HUDEP-2 (cell line): ENCODE measurements around the gene VEGFC.
A peak's percentile ranks its signal among the peaks of the same experiment; 100 is the strongest.

Experiments used
- DNase-seq, 76 experiments: peaks; one replicate each; lab custom pipeline; 2025; ENCODE audit not compliant: unreplicated experiment in 76 of 76; lab: John Stamatoyannopoulos, UW

The VEGFC gene

GRCh38 chr4:176800891-176801534 lies 8.3 kb upstream of the VEGFC start:
- no peak for DNase-seq

- DNase-seq: no peak
These were observed 6.9 kb upstream of the VEGFC start for GRCh38 chr4:176799653-176800052.

- DNase-seq: no peak
These were observed 5.8 kb upstream of the VEGFC start for GRCh38 chr4:176798540-176798939.

- no peak for DNase-seq
These were observed 2.7 kb upstream of the VEGFC start for GRCh38 chr4:176795441-176795840.

- DNase-seq: no peak
These were observed 1.9 kb upstream of the VEGFC start for GRCh38 chr4:176794651-176795050.

- no peak for DNase-seq
These were observed 1.4 kb upstream of the VEGFC start for GRCh38 chr4:176794151-176794550.

- DNase-seq: no peak
These were observed 411 bp upstream of the VEGFC start for GRCh38 chr4:176793060-176793605.

- no peak for DNase-seq
These were observed 964 bp downstream of the VEGFC start for GRCh38 chr4:176791591-176792325.

GRCh38 chr4:176790398-176790797 lies 2.3 kb downstream of the VEGFC start:
- DNase-seq: no peak

GRCh38 chr4:176789955-176790354 lies 2.8 kb downstream of the VEGFC start:
- DNase-seq: peak in 12 of 76 experiments; percentile 3 to 34 (median 9)

- no peak for DNase-seq
These were observed 3.8 kb downstream of the VEGFC start for GRCh38 chr4:176788971-176789370.

- DNase-seq: no peak
These were observed 4.5 kb downstream of the VEGFC start for GRCh38 chr4:176788248-176788647.

GRCh38 chr4:176784816-176785215 lies 7.9 kb downstream of the VEGFC start:
- DNase-seq: no peak

GRCh38 chr4:176782794-176783193 lies 9.9 kb downstream of the VEGFC start:
- no peak for DNase-seq

GRCh38 chr4:176782191-176782590 lies 10.5 kb downstream of the VEGFC start:
- no peak for DNase-seq

GRCh38 chr4:176781739-176782100 lies 11.0 kb downstream of the VEGFC start:
- DNase-seq: no peak

GRCh38 chr4:176780995-176781738 lies 11.6 kb downstream of the VEGFC start:
- no peak for DNase-seq

- no peak for DNase-seq
These were observed 13.3 kb downstream of the VEGFC start for GRCh38 chr4:176779421-176779820.

GRCh38 chr4:176778491-176778890 lies 14.2 kb downstream of the VEGFC start:
- no peak for DNase-seq

GRCh38 chr4:176778063-176778462 lies 14.7 kb downstream of the VEGFC start:
- DNase-seq: no peak

- no peak for DNase-seq
These were observed 17.4 kb downstream of the VEGFC start for GRCh38 chr4:176775338-176775737.
